ENCODE results near the gene NSUN2. TPM values are rescaled to one million over a fixed set of nuclear protein-coding genes. Genes with fewer than 3 reads are reported as not detected.

Gene NSUN2
- total RNA-seq, 4 donors from 2014 or later = 25.7 to 42.8 (median 39.1) TPM

DNA sequence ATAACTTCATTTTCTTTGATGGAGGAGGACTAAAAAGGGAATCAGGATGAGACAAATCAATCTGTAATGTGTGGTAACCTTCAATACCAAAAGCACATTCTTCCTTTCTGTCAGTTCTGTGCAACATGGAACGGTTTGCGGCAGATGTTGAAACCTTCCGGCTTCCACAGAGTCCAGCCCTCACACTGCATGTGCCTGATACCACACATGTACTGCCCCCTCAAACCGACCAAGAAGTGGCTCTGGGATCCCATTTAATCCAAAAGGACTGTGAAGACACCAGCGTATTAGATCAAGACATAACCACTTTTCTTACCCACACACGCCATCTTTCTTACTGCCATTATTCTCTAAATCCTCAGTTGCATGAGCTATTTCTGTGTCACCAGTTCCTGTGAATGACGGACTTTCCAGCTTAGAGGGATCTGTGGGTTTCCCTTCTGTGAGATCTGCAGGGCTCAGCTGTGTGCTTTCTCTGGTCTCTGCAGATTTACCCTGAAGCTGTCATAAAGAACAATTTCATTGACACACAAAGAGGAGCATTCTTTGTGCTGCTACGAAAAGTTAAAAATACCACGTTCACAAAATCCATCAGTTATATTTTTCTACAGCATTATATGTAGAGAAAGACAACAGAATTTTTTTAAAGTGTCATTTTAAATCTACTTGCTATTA, 25.8 kb downstream of the NSUN2 start:
- Histone ChIP-seq H3K4me1 (no peaks in the 10 kb centered on the region), H3K9me3 (no peaks in the 10 kb centered on the region), H3K27ac (replicated peaks in 1 of 4) (no peak overlapping the region), H3K4me3 (no peak overlapping the region), H3K27me3 (no peaks in the 10 kb centered on the region), H3K36me3 (peaks cover 84 to 100% (median 98%) of the 10 kb centered on the region in 4 donors)
- TF ChIP-seq POLR2A (IDR thresholded peaks at IDR 0.05; ENCODE audit: low read depth) = no peak
- no peak for TF ChIP-seq CTCF (IDR thresholded peaks at IDR 0.05)
- intact Hi-C loops (cut with DNase I) = no loop called here
- no peak for DNase-seq (ENCODE audit: extremely low spot score)
- WGBS = 89% methylated on average over 9 of the region's 9 CpGs

DNA sequence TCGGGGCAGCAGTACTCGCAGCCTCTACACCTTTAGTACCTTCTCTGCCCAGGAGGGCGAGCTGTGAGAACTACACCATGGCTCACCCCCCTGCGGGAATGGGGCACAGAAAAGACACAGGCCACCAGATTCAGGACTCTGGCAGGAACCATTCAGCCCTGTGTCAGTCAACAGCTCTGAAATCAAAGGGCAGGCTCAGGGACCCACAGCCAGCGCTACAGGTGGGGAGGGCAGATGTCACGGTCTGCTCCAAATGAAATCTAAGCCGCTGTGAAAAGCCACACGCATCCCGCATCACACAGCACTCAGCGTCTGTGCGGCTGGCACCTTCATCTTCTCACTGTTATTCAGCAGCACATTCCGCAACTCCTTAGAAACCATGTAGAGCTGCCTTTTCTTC, 27.9 kb downstream of the NSUN2 start:
- Histone ChIP-seq H3K9me3 (no peaks in the 10 kb centered on the region), H3K4me1 (no peaks in the 10 kb centered on the region), H3K36me3 (peaks cover 86 to 100% (median 100%) of the 10 kb centered on the region in 4 donors), H3K4me3 (no peak overlapping the region), H3K27ac (replicated peaks in 1 of 4) (no peak overlapping the region), H3K27me3 (no peaks in the 10 kb centered on the region)
- TF ChIP-seq EP300 (IDR thresholded peaks at IDR 0.05) (no peak), CTCF (IDR thresholded peaks at IDR 0.05) (no peak), POLR2A (IDR thresholded peaks at IDR 0.05; ENCODE audit: low read depth) (no peak), POLR2AphosphoS5 (IDR thresholded peaks at IDR 0.05) (no peak)
- 98% methylated on average over 10 of the region's 12 CpGs for WGBS
- intact Hi-C loops (cut with DNase I) = no loop called here
- DNase-seq (ENCODE audit: extremely low spot score) = no peak

DNA sequence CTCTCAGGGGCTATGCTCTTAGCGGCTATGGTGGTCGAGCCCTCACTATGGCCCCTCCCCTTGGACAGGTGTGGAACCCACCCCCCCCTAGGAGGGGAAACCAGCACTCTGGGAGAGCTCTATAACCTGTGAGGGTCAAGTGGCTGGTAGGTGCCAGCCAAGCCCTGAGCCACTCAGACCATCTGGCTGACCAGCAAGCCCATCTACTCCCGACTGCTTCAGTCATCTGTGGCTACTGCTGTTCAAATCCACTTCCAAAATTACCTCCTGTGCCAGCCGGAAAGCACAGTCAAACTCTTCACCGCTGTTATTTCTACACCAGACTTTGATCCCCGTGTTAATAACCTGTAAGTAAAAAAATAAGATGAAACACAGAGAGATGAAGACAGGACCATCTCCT, 28.5 kb downstream of the NSUN2 start:
- no peaks in the 10 kb centered on the region for H3K27me3 ChIP-seq
- no peak overlapping the region for H3K4me3 ChIP-seq
- intact Hi-C loops (cut with DNase I) = no loop called here
- no peak overlapping the region for H3K27ac ChIP-seq (replicated peaks in 1 of 4)
- H3K9me3 ChIP-seq = no peaks in the 10 kb centered on the region
- peaks cover 86 to 100% (median 100%) of the 10 kb centered on the region in 4 donors for H3K36me3 ChIP-seq
- DNase-seq (ENCODE audit: extremely low spot score) = no peak
- no peak for TF ChIP-seq POLR2AphosphoS5 (IDR thresholded peaks at IDR 0.05)
- 87% methylated on average over 6 of the region's 6 CpGs for WGBS
- H3K4me1 ChIP-seq = no peaks in the 10 kb centered on the region

GRCh38 chr5:6603643-6604042, 29.2 kb downstream of the NSUN2 start:
- WGBS = 89% methylated on average over 5 of the region's 5 CpGs
- H3K9me3 ChIP-seq = no peaks in the 10 kb centered on the region
- TF ChIP-seq POLR2AphosphoS5 (IDR thresholded peaks at IDR 0.05) (no peak), POLR2A (IDR thresholded peaks at IDR 0.05; ENCODE audit: low read depth) (no peak), EP300 (IDR thresholded peaks at IDR 0.05) (no peak), CTCF (IDR thresholded peaks at IDR 0.05) (no peak)
- intact Hi-C loops (cut with DNase I) = no loop called here
- no peak for DNase-seq (ENCODE audit: extremely low spot score)
- H3K27me3 ChIP-seq = no peaks in the 10 kb centered on the region
- peaks cover 0 to 1% (median under 1%) of the 10 kb centered on the region in 4 donors for H3K4me1 ChIP-seq
- no peak overlapping the region for H3K27ac ChIP-seq (replicated peaks in 1 of 4)
- peaks cover 86 to 100% (median 99%) of the 10 kb centered on the region in 4 donors for H3K36me3 ChIP-seq
- no peak overlapping the region for H3K4me3 ChIP-seq

DNA sequence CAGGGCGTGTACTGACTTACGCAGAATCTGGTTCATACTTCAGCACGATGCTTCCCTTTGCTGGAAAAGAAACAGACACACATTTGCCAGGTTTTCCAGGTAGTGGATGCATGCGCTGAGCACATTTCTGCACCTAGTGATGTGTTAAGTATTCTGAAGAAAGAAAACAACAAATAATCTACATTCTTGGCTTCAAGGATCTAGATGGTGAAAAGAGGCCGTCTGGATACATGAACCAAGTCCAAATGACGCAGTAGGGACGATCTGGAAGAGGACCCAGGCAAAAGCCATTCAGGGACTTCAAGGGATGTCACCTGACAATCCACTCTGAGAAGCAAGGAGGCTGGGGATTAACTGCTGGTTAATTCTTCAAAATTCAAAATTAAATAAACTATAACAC, 30.4 kb downstream of the NSUN2 start:
- Histone ChIP-seq H3K36me3 (peaks cover 88 to 97% (median 94%) of the 10 kb centered on the region in 4 donors), H3K9me3 (no peaks in the 10 kb centered on the region), H3K27ac (replicated peaks in 1 of 4) (no peak overlapping the region), H3K27me3 (no peaks in the 10 kb centered on the region), H3K4me3 (no peak overlapping the region), H3K4me1 (peaks cover 5 to 13% (median 8%) of the 10 kb centered on the region in 4 donors)
- no peak for DNase-seq (ENCODE audit: extremely low spot score)
- intact Hi-C loops (cut with DNase I) = no loop called here
- TF ChIP-seq POLR2AphosphoS5 (IDR thresholded peaks at IDR 0.05) (no peak), CTCF (IDR thresholded peaks at IDR 0.05) (no peak), EP300 (IDR thresholded peaks at IDR 0.05) (no peak), POLR2A (IDR thresholded peaks at IDR 0.05; ENCODE audit: low read depth) (no peak)
- WGBS = 88% methylated on average over 7 of the region's 7 CpGs

Data from esophagus muscularis mucosa (tissue), 4 donors.